ENCODE results near the gene PAK4.
"Not testable (repeated sequence)": the region's sequence is repeated elsewhere in the genome, so short reads cannot be mapped to it uniquely, and the experiment has no call there.

The PAK4 gene

GRCh38 chr19:39206122-39206521 lies 80.5 kb downstream of the PAK4 start:
- no peak for DNase-seq (ENCODE audit: low read depth in 2 of 2)

- DNase-seq (ENCODE audit: low read depth in 2 of 2): no peak
These were observed 81.8 kb downstream of the PAK4 start for GRCh38 chr19:39207293-39207836.

- no peak for DNase-seq (ENCODE audit: low read depth in 2 of 2)
These were observed 82.7 kb downstream of the PAK4 start for GRCh38 chr19:39208175-39208795.

- no peak for DNase-seq (ENCODE audit: low read depth in 2 of 2)
These were observed 83.6 kb downstream of the PAK4 start for GRCh38 chr19:39209196-39209595.

- DNase-seq (ENCODE audit: low read depth in 2 of 2): no peak
These were observed 86.3 kb downstream of the PAK4 start for GRCh38 chr19:39211731-39212374.

- peak; percentile 42 to 46 for DNase-seq (ENCODE audit: low read depth in 2 of 2)
These were observed 86.8 kb downstream of the PAK4 start for GRCh38 chr19:39212375-39212742.

- DNase-seq (ENCODE audit: low read depth in 2 of 2): not testable (repeated sequence)
These were observed 89.7 kb downstream of the PAK4 start for GRCh38 chr19:39215323-39215722.

GRCh38 chr19:39217094-39217493 lies 91.5 kb downstream of the PAK4 start:
- DNase-seq (ENCODE audit: low read depth in 2 of 2): no peak

GRCh38 chr19:39218230-39219007 lies 92.8 kb downstream of the PAK4 start:
- no peak for DNase-seq (ENCODE audit: low read depth in 2 of 2)

GRCh38 chr19:39219108-39219507 lies 93.5 kb downstream of the PAK4 start:
- not testable (repeated sequence) for DNase-seq (ENCODE audit: low read depth in 2 of 2)

GRCh38 chr19:39223703-39224279 lies 98.2 kb downstream of the PAK4 start:
- DNase-seq (ENCODE audit: low read depth in 2 of 2): no peak

- no peak for DNase-seq (ENCODE audit: low read depth in 2 of 2)
These were observed 99.3 kb downstream of the PAK4 start for GRCh38 chr19:39224910-39225309.
